HEK293 (cell line): Measurements from ENCODE around the gene DENND1A.

Experiments used
- BCL11B ChIP-seq: fragments of 450-650 bp; formaldehyde crosslinking; IDR thresholded peaks from 2 replicates; pipeline ENCODE4 v1.5.1; 2016; ENCODE audit warnings: low read depth, missing biosample characterization, missing genetic modification characterization
- GLIS2 ChIP-seq: fragments of 450-650 bp; formaldehyde crosslinking; IDR thresholded peaks from 2 replicates; pipeline ENCODE4 v1.5.1; 2016; ENCODE audit warnings: missing biosample characterization, missing genetic modification characterization
- HOXC10 ChIP-seq: sonication (generic); formaldehyde crosslinking; IDR thresholded peaks from 2 replicates; pipeline ENCODE4 v1.8.1; 2023; ENCODE audit warnings: mild to moderate bottlenecking, missing genetic modification reagents
- KLF1 ChIP-seq: fragments of 450-650 bp; formaldehyde crosslinking; IDR thresholded peaks from 2 replicates; pipeline ENCODE4 v1.5.1; 2016; ENCODE audit warnings: missing biosample characterization, missing genetic modification characterization
- MEIS1 ChIP-seq: sonication (generic); formaldehyde crosslinking; IDR thresholded peaks from 2 replicates; pipeline ENCODE4 v1.8.1; 2022; ENCODE audit warnings: missing genetic modification reagents, mild to moderate bottlenecking, borderline replicate concordance
- OSR2 ChIP-seq: fragments of 450-650 bp; formaldehyde crosslinking; IDR thresholded peaks from 2 replicates; pipeline ENCODE4 v1.5.1; 2016; ENCODE audit warnings: missing biosample characterization, missing genetic modification characterization
- PRDM2 ChIP-seq: fragments of 450-650 bp; formaldehyde crosslinking; IDR thresholded peaks from 2 replicates; pipeline ENCODE4 v1.5.1; 2016; ENCODE audit warnings: missing biosample characterization, missing genetic modification characterization, borderline replicate concordance
- SETDB1 ChIP-seq: IDR thresholded peaks from one replicate; pipeline ENCODE4 v1.6.1; 2017; ENCODE audit warnings: mild to moderate bottlenecking, low read length, moderate library complexity, mixed read lengths; ENCODE audit not compliant: insufficient read length
- YY2 ChIP-seq: fragments of 450-650 bp; formaldehyde crosslinking; IDR thresholded peaks from 2 replicates; pipeline ENCODE4 v1.5.1; 2016; ENCODE audit warnings: missing biosample characterization, missing genetic modification characterization
- ZBTB6 ChIP-seq: fragments of 450-650 bp; formaldehyde crosslinking; IDR thresholded peaks from 2 replicates; pipeline ENCODE4 v1.5.1; 2017; ENCODE audit warnings: missing biosample characterization, missing genetic modification characterization
- ZBTB8A ChIP-seq: fragments of 450-650 bp; formaldehyde crosslinking; IDR thresholded peaks from 2 replicates; pipeline ENCODE4 v1.5.1; 2016; ENCODE audit warnings: missing biosample characterization, missing genetic modification characterization
- ZNF155 ChIP-seq: fragments of 450-650 bp; formaldehyde crosslinking; IDR thresholded peaks from 2 replicates; pipeline ENCODE4 v1.5.1; 2016; ENCODE audit warnings: missing biosample characterization, missing genetic modification characterization
- ZNF16 ChIP-seq: fragments of 450-650 bp; formaldehyde crosslinking; IDR thresholded peaks from 2 replicates; pipeline ENCODE4 v1.5.1; 2016; ENCODE audit warnings: low read depth, missing biosample characterization, missing genetic modification characterization
- ZNF169 ChIP-seq: fragments of 450-650 bp; formaldehyde crosslinking; IDR thresholded peaks from 2 replicates; pipeline ENCODE4 v1.5.1; 2016; ENCODE audit warnings: missing biosample characterization, missing genetic modification characterization
- ZNF174 ChIP-seq: fragments of 450-650 bp; formaldehyde crosslinking; IDR thresholded peaks from 2 replicates; pipeline ENCODE4 v1.5.0; 2017; ENCODE audit warnings: missing biosample characterization, mild to moderate bottlenecking, missing genetic modification characterization
- ZNF19 ChIP-seq: fragments of 450-650 bp; formaldehyde crosslinking; IDR thresholded peaks from 2 replicates; pipeline ENCODE4; 2016; ENCODE audit warnings: missing biosample characterization, missing genetic modification characterization, low read depth
- ZNF211 ChIP-seq: fragments of 450-650 bp; formaldehyde crosslinking; IDR thresholded peaks from 2 replicates; pipeline ENCODE4 v1.5.1; 2016; ENCODE audit warnings: low read depth, missing biosample characterization, missing genetic modification characterization
- ZNF23 ChIP-seq: fragments of 450-650 bp; formaldehyde crosslinking; IDR thresholded peaks from 2 replicates; pipeline ENCODE4 v1.5.1; 2016; ENCODE audit warnings: missing biosample characterization, missing genetic modification characterization, borderline replicate concordance
- ZNF274 ChIP-seq, 2 experiments: fragments of 200-500 bp in 1 of 2; fragments of 450-650 bp in 1 of 2; sonication (Bioruptor generic) in 1 of 2; formaldehyde crosslinking in 1 of 2; IDR thresholded peaks; 2 replicates each; pipeline versions ENCODE4 v1.5.1 to v1.6.1; 2014 to 2016; ENCODE audit warnings: borderline replicate concordance in 1 of 2, inconsistent platforms in 1 of 2, low read length in 1 of 2, missing biosample characterization in 1 of 2, missing genetic modification characterization in 1 of 2
- ZNF302 ChIP-seq: fragments of 450-650 bp; formaldehyde crosslinking; IDR thresholded peaks from 2 replicates; pipeline ENCODE4 v1.5.1; 2016; ENCODE audit warnings: missing biosample characterization, missing genetic modification characterization, low read depth
- ZNF391 ChIP-seq: fragments of 450-650 bp; formaldehyde crosslinking; IDR thresholded peaks from 2 replicates; pipeline ENCODE4 v1.5.1; 2016; ENCODE audit warnings: low read depth, missing biosample characterization, missing genetic modification characterization, borderline replicate concordance
- ZNF423 ChIP-seq: fragments of 450-650 bp; formaldehyde crosslinking; IDR thresholded peaks from 2 replicates; pipeline ENCODE4 v1.5.1; 2016; ENCODE audit warnings: missing biosample characterization, missing genetic modification characterization
- ZNF48 ChIP-seq: fragments of 450-650 bp; formaldehyde crosslinking; IDR thresholded peaks from 2 replicates; pipeline ENCODE4 v1.5.1; 2016; ENCODE audit warnings: missing biosample characterization, missing genetic modification characterization
- ZNF548 ChIP-seq: fragments of 450-650 bp; formaldehyde crosslinking; IDR thresholded peaks from 2 replicates; pipeline ENCODE4 v1.5.1; 2016; ENCODE audit warnings: missing biosample characterization, missing genetic modification characterization
- ZNF623 ChIP-seq: fragments of 450-650 bp; formaldehyde crosslinking; IDR thresholded peaks from 2 replicates; pipeline ENCODE4 v1.5.1; 2016; ENCODE audit warnings: missing biosample characterization, missing genetic modification characterization
- ZNF704 ChIP-seq: fragments of 450-650 bp; formaldehyde crosslinking; IDR thresholded peaks from 2 replicates; pipeline ENCODE4 v1.5.1; 2016; ENCODE audit warnings: missing biosample characterization, missing genetic modification characterization
- ZNF747 ChIP-seq: fragments of 450-650 bp; formaldehyde crosslinking; IDR thresholded peaks from 2 replicates; pipeline ENCODE4 v1.5.1; 2016; ENCODE audit warnings: missing biosample characterization, missing genetic modification characterization
- ZNF768 ChIP-seq: fragments of 450-650 bp; formaldehyde crosslinking; IDR thresholded peaks from 2 replicates; pipeline ENCODE4 v1.5.1; 2018; ENCODE audit warnings: missing biosample characterization, mild to moderate bottlenecking, missing genetic modification characterization
- ZSCAN16 ChIP-seq: fragments of 450-650 bp; formaldehyde crosslinking; IDR thresholded peaks from 2 replicates; pipeline ENCODE4 v1.5.1; 2016; ENCODE audit warnings: missing biosample characterization, missing genetic modification characterization
- ZSCAN18 ChIP-seq: fragments of 450-650 bp; formaldehyde crosslinking; IDR thresholded peaks from 2 replicates; pipeline ENCODE4 v1.5.1; 2016; ENCODE audit warnings: missing biosample characterization, missing genetic modification characterization
- ZSCAN4 ChIP-seq: fragments of 450-650 bp; formaldehyde crosslinking; IDR thresholded peaks from 2 replicates; pipeline ENCODE4 v1.5.1; 2017; ENCODE audit warnings: missing biosample characterization, missing genetic modification characterization

The DENND1A gene

GRCh38 chr9:123687246-123687751 is 242.6 kb downstream of the DENND1A start (continued):
- TF ChIP-seq ZSCAN4 (tag by site-specific recombination) (no peak), ZNF23 (tag by site-specific recombination) (no peak), ZNF211 (no peak), ZNF48 (tag by site-specific recombination) (no peak), ZNF169 (no peak), ZSCAN16 (tag by site-specific recombination) (no peak), ZNF174 (no peak), KLF1 (no peak), ZSCAN18 (tag by site-specific recombination) (peak; percentile 53; the same call in 1 of the 2 replicates), PRDM2 (tag by site-specific recombination) (no peak), ZNF391 (tag by site-specific recombination) (peak; percentile 55; the same call in 1 of the 2 replicates), ZNF19 (tag by site-specific recombination) (no peak), ZNF423 (no peak), SETDB1 (no peak), ZNF747 (tag by site-specific recombination) (no peak), ZBTB6 (tag by site-specific recombination) (no peak), MEIS1 (no peak), BCL11B (tag by site-specific recombination) (0 out of 2 replicates have a peak, but pooled peaks have one; percentile 26), ZNF768 (tag by site-specific recombination) (no peak), OSR2 (tag by site-specific recombination) (peak; percentile 99), YY2 (tag by site-specific recombination) (no peak), ZNF274 (IDR thresholded peaks at IDR 0.05; ENCODE audit: low read length) (no peak), ZNF274 (tag by site-specific recombination; IDR thresholded peaks at IDR 0.05; ENCODE audit: borderline replicate concordance) (no peak), ZNF302 (tag by site-specific recombination) (no peak), ZBTB8A (peak; percentile 42; the same call in 1 of the 2 replicates), ZNF16 (tag by site-specific recombination) (no peak), GLIS2 (peak; percentile 61), ZNF623 (tag by site-specific recombination) (no peak), HOXC10 (CRISPR knock-in tag) (no peak), ZNF704 (tag by site-specific recombination) (no peak), ZNF155 (tag by site-specific recombination) (no peak), ZNF548 (tag by site-specific recombination) (no peak)
